Endometrial microvascular endothelial cells (primary cell): ENCODE results near the gene ACTR6. TPM values are rescaled to one million over a fixed set of nuclear protein-coding genes. Genes with fewer than 3 reads are reported as not detected.
"Not testable (repeated sequence)": the region's sequence is repeated elsewhere in the genome, so short reads cannot be mapped to it uniquely, and the experiment has no call there.

Source experiments
- in situ Hi-C: cut with HindIII; loops from 2 replicates; pipeline ENCODE4 v1.10.0; 2017; ENCODE audit warnings: low sequenced_read_pairs, low pct_unique_long_range_greater_than_20kb; ENCODE audit errors: inconsistent ontology term
- total RNA-seq: library from RNA; depleted of rRNA; stranded (reverse); fragments of >200 nt; gene quantifications from one replicate; pipeline ENCODE4 v1.2.3, GENCODE V29; 2015; ENCODE audit errors: inconsistent ontology term

The ACTR6 gene
- total RNA-seq, 1 donor from 2014 or later: 43.7 TPM

- in situ Hi-C loops: no loop called here
Observed at GRCh38 chr12:100251917-100252316, 51.3 kb downstream of the ACTR6 start.

GRCh38 chr12:100253437-100253836 lies 52.8 kb downstream of the ACTR6 start:
- in situ Hi-C loops: no loop called here

- in situ Hi-C loops: no loop called here
Observed at GRCh38 chr12:100254876-100255275, 54.3 kb downstream of the ACTR6 start.

- in situ Hi-C loops: no loop called here
Observed at GRCh38 chr12:100258127-100258526, 57.5 kb downstream of the ACTR6 start.

- in situ Hi-C loops: no loop called here
Observed at GRCh38 chr12:100263131-100263530, 62.5 kb downstream of the ACTR6 start.

GRCh38 chr12:100265107-100265506 lies 64.5 kb downstream of the ACTR6 start:
- in situ Hi-C loops: not testable (repeated sequence)

- in situ Hi-C loops: no loop called here
Observed at GRCh38 chr12:100265732-100266584, 65.3 kb downstream of the ACTR6 start.

- in situ Hi-C loops: no loop called here
Observed at GRCh38 chr12:100266585-100266834, 65.9 kb downstream of the ACTR6 start.

- in situ Hi-C loops: no loop called here
Observed at GRCh38 chr12:100266835-100267602, 66.4 kb downstream of the ACTR6 start, which contains the start of the genes DEPDC4 and SCYL2. Gene DEPDC4 (minus strand): TSS chr12:100267079. CDS start chr12:100267076, 3 bp downstream. Gene SCYL2 (plus strand): TSS chr12:100267177. CDS start chr12:100282971, 15,794 bp downstream.

- in situ Hi-C loops: no loop called here
Observed at GRCh38 chr12:100267603-100268281, 67.1 kb downstream of the ACTR6 start.

- in situ Hi-C loops: no loop called here
Observed at GRCh38 chr12:100268835-100269564, 68.4 kb downstream of the ACTR6 start.

GRCh38 chr12:100273782-100274181 lies 73.2 kb downstream of the ACTR6 start:
- in situ Hi-C loops: no loop called here

Other genes with a start within 250 kb of the ACTR6 start
- gene ANKS1B, start 215.9 kb upstream of the ACTR6 start, total RNA-seq: not detected
- 15.6 TPM for gene BLTP3B, start 57.9 kb upstream of the ACTR6 start, total RNA-seq
- gene DEPDC4, start 66.3 kb downstream of the ACTR6 start, total RNA-seq: not detected
- 48.1 TPM for gene SCYL2, start 66.4 kb downstream of the ACTR6 start, total RNA-seq
- gene SLC17A8, start 156.3 kb downstream of the ACTR6 start, total RNA-seq: not detected